H1 (cell line): ENCODE data around the gene FMNL2. TPM values are rescaled to one million over a fixed set of nuclear protein-coding genes. Genes with fewer than 3 reads are reported as not detected.

ENCODE experiments used
- CTCF ChIA-PET: fragments of 300-600 bp; sonication (Branson Sonifier 250); formaldehyde crosslinking; loops from one replicate; lab custom pipeline; 2021; ENCODE audit not compliant: partially characterized antibody; lab: Charles Lee
- POLR2A ChIA-PET: fragments of 300-600 bp; sonication (Branson Sonifier 250); formaldehyde crosslinking; loops from one replicate; lab custom pipeline; 2021; ENCODE audit warnings: inconsistent platforms; ENCODE audit not compliant: partially characterized antibody; lab: Charles Lee
- DNase-seq, 2 experiments: peaks; one replicate each; pipeline versions ENCODE4 v3.0.0 to v3.0.0-alpha.2; 2010 to 2022; ENCODE audit warnings: low spot score in 2 of 2, low read depth in 1 of 2, mixed read lengths in 1 of 2
- FAIRE-seq: peaks from 2 replicates; lab custom pipeline; 2011; peaks lifted over from hg19 to GRCh38; lab: Jason Lieb, UNC
- H2AFZ ChIP-seq: 2 replicates; pipeline ENCODE4 v1.8.1; 2012; ENCODE audit warnings: low read length, inconsistent platforms
- H2AK5ac ChIP-seq: 2 replicates; pipeline ENCODE4 v1.6.1; 2013; ENCODE audit warnings: low read depth, low read length
- H2BK120ac ChIP-seq: replicated peaks from 2 replicates; pipeline ENCODE3; 2013; ENCODE audit warnings: low read depth, low read length, inconsistent platforms
- H2BK12ac ChIP-seq: 2 replicates; pipeline ENCODE4 v1.6.1; 2013; ENCODE audit warnings: low read depth, low read length
- H2BK15ac ChIP-seq: 2 replicates; pipeline ENCODE4 v1.6.1; 2013; ENCODE audit warnings: low read length
- H2BK20ac ChIP-seq: 2 replicates; pipeline ENCODE4 v1.6.1; 2013; ENCODE audit warnings: low read length
- H2BK5ac ChIP-seq: 2 replicates; pipeline ENCODE4 v1.6.1; 2013; ENCODE audit warnings: low read depth, low read length
- H3K14ac ChIP-seq: 2 replicates; pipeline ENCODE4 v1.6.1; 2013; ENCODE audit warnings: inconsistent platforms; ENCODE audit not compliant: insufficient read length
- H3K18ac ChIP-seq: 2 replicates; pipeline ENCODE4 v1.6.1; 2013; ENCODE audit warnings: low read length; ENCODE audit errors: extremely low read depth
- H3K23ac ChIP-seq: 2 replicates; pipeline ENCODE4 v1.6.1; 2013; ENCODE audit warnings: inconsistent platforms; ENCODE audit not compliant: insufficient read length
- H3K23me2 ChIP-seq: 2 replicates; pipeline ENCODE4 v1.6.1; 2013; ENCODE audit warnings: low read depth, low read length
- H3K27ac ChIP-seq: 2 replicates; pipeline ENCODE4 v1.6.1; 2011; ENCODE audit warnings: low read depth, low read length, inconsistent platforms
- H3K27me3 ChIP-seq, 4 experiments: replicated peaks in 1 of 4; 1 replicate in 1 of 4; 2 replicates in 3 of 4; pipeline versions ENCODE4 v1.6.1 to v1.8.1; 2011 to 2013; ENCODE audit warnings: low read length in 3 of 4, mild to moderate bottlenecking in 3 of 4, inconsistent platforms in 2 of 4, mixed read lengths in 2 of 4, moderate library complexity in 1 of 4; ENCODE audit not compliant: control insufficient read depth in 3 of 4, insufficient read depth in 3 of 4; ENCODE audit errors: extremely low read depth in 1 of 4
- H3K36me3 ChIP-seq, 4 experiments: 2 replicates each; pipeline versions ENCODE4 v1.6.1 to v1.8.1; 2011 to 2013; ENCODE audit warnings: mild to moderate bottlenecking in 4 of 4, low read length in 3 of 4, moderate library complexity in 2 of 4, control low read depth in 1 of 4, inconsistent platforms in 1 of 4; ENCODE audit not compliant: insufficient read depth in 4 of 4, control insufficient read depth in 2 of 4
- H3K4ac ChIP-seq: replicated peaks from 2 replicates; pipeline ENCODE3; 2013; ENCODE audit warnings: low read length, low read depth, mixed read lengths, inconsistent platforms; ENCODE audit not compliant: insufficient read length
- H3K4me1 ChIP-seq, 4 experiments: replicated peaks in 1 of 4; 1 replicate in 1 of 4; 2 replicates in 3 of 4; pipeline versions ENCODE4 v1.6.1 to v1.8.1; 2011 to 2013; ENCODE audit warnings: low read length in 3 of 4, inconsistent platforms in 2 of 4, mixed read lengths in 1 of 4; ENCODE audit not compliant: insufficient read depth in 4 of 4, control insufficient read depth in 3 of 4
- H3K4me2 ChIP-seq, 2 experiments: 2 replicates each; pipeline versions ENCODE4 v1.6.1 to v1.8.1; 2011 to 2013; ENCODE audit warnings: low read depth in 2 of 2, low read length in 2 of 2, control low read depth in 1 of 2, inconsistent platforms in 1 of 2, mild to moderate bottlenecking in 1 of 2; ENCODE audit not compliant: insufficient read depth in 1 of 2
- H3K4me3 ChIP-seq, 4 experiments: fragments of 200-600, 300-600 bp in 1 of 4; sonication (generic), shearing (Covaris generic), sonication (Bioruptor Twin) in 1 of 4; 2 replicates each; pipeline versions ENCODE4 v1.5.1 to v1.8.1; 2011 to 2016; ENCODE audit warnings: low read length in 4 of 4, low read depth in 3 of 4, control low read depth in 2 of 4, inconsistent platforms in 2 of 4, mild to moderate bottlenecking in 2 of 4, mixed read lengths in 1 of 4, moderate library complexity in 1 of 4; ENCODE audit not compliant: insufficient read depth in 2 of 4; ENCODE audit errors: extremely low read depth in 1 of 4
- H3K56ac ChIP-seq: replicated peaks from 2 replicates; pipeline ENCODE3; 2013; ENCODE audit warnings: low read depth, mild to moderate bottlenecking, mixed read lengths, low read length, inconsistent platforms; ENCODE audit not compliant: insufficient read length
- H3K79me1 ChIP-seq: 2 replicates; pipeline ENCODE4 v1.6.1; 2013; ENCODE audit warnings: low read depth, low read length, control low read depth
- H3K79me2 ChIP-seq, 2 experiments: 2 replicates each; pipeline versions ENCODE4 v1.6.1 to v1.8.1; 2012 to 2013; ENCODE audit warnings: low read length in 2 of 2, mild to moderate bottlenecking in 2 of 2, inconsistent platforms in 1 of 2; ENCODE audit not compliant: insufficient read depth in 2 of 2, control insufficient read depth in 1 of 2
- H3K9ac ChIP-seq, 4 experiments: replicated peaks in 1 of 4; 1 replicate in 1 of 4; 2 replicates in 3 of 4; pipeline versions ENCODE4 v1.6.1 to v1.8.1; 2011 to 2013; ENCODE audit warnings: low read depth in 3 of 4, low read length in 3 of 4, control low read depth in 2 of 4, mild to moderate bottlenecking in 2 of 4, moderate library complexity in 2 of 4, inconsistent platforms in 1 of 4; ENCODE audit errors: extremely low read depth in 1 of 4
- H3K9me3 ChIP-seq, 2 experiments: 2 replicates each; pipeline versions ENCODE4 v1.6.1 to v1.8.1; 2012 to 2013; ENCODE audit warnings: mild to moderate bottlenecking in 2 of 2, moderate library complexity in 2 of 2, control low read depth in 1 of 2, inconsistent platforms in 1 of 2, low read depth in 1 of 2, low read length in 1 of 2, mixed read lengths in 1 of 2; ENCODE audit not compliant: insufficient read depth in 2 of 2
- H4K20me1 ChIP-seq, 2 experiments: replicated peaks in 1 of 2; 2 replicates each; pipeline versions ENCODE3 to v1.8.1; 2011 to 2013; ENCODE audit warnings: inconsistent platforms in 2 of 2, low read length in 2 of 2, mild to moderate bottlenecking in 1 of 2; ENCODE audit not compliant: insufficient read depth in 2 of 2, control insufficient read depth in 1 of 2
- H4K5ac ChIP-seq: 2 replicates; pipeline ENCODE4 v1.6.1; 2013; ENCODE audit warnings: low read length, low read depth, mixed read lengths, inconsistent platforms; ENCODE audit not compliant: insufficient read length
- H4K8ac ChIP-seq: 2 replicates; pipeline ENCODE4 v1.8.0; 2013; ENCODE audit warnings: mild to moderate bottlenecking, moderate library complexity, low read length, inconsistent platforms; ENCODE audit not compliant: insufficient read depth; ENCODE audit errors: extremely low read depth
- H4K91ac ChIP-seq: replicated peaks from 2 replicates; pipeline ENCODE3; 2013; ENCODE audit warnings: low read length, mixed read lengths, inconsistent platforms; ENCODE audit not compliant: insufficient read length
- FOSL1 ChIP-seq: IDR thresholded peaks from 2 replicates; pipeline ENCODE4 v1.6.1; 2011; ENCODE audit warnings: mild to moderate bottlenecking, low read depth, low read length, moderate library complexity; ENCODE audit not compliant: insufficient read depth
- GABPA ChIP-seq: IDR thresholded peaks from 2 replicates; pipeline ENCODE4 v1.6.1; 2011; ENCODE audit warnings: mild to moderate bottlenecking, low read length, moderate library complexity, borderline replicate concordance; ENCODE audit not compliant: insufficient read depth
- ZNF274 ChIP-seq: IDR thresholded peaks from 2 replicates; pipeline ENCODE4 v1.7.0; 2012; ENCODE audit warnings: low read length, borderline replicate concordance; ENCODE audit errors: extremely low read depth
- WGBS, 2 experiments: shearing (Covaris generic) in 1 of 2; methylation state at CpG; one replicate each; pipeline versions ENCODE4 v1.1.6 to v1.1.7; 2013 to 2015; ENCODE audit warnings: low lambda C conversion rate in 2 of 2, mixed read lengths in 2 of 2, inconsistent platforms in 1 of 2, low coverage in 1 of 2, missing lambda C conversion rate in 1 of 2; ENCODE audit not compliant: insufficient replicate concordance in 2 of 2, insufficient coverage in 1 of 2, insufficient read length in 1 of 2; ENCODE audit errors: extremely low coverage in 1 of 2, missing lambda C conversion rate in 1 of 2; 5-methylcytosine and 5-hydroxymethylcytosine counted together
- polyA plus RNA-seq, 7 experiments: library from polyadenylated mRNA; depleted of rRNA in 3 of 7; stranded (reverse) in 5 of 7; unstranded in 2 of 7; fragments of >200 nt in 5 of 7; fragments of 200-250 nt in 2 of 7; gene quantifications; 1 replicate in 5 of 7; 2 replicates in 1 of 7; 4 replicates in 1 of 7; pipeline versions ENCODE4 v1.2.1 to v1.2.3, GENCODE V29; 2011 to 2013; ENCODE audit warnings: missing spikeins in 2 of 7, mixed read lengths in 2 of 7
- total RNA-seq: library from RNA; stranded (reverse); fragmentation: NEBNext Ultra II Directional; extraction: Animal tissue kit (Norgen Biotek cat#: 25700); gene quantifications from 2 replicates; pipeline ENCODE4 v1.2.1, GENCODE V29; 2021
- TF ChIP-seq, protein P1 (sequence below): IDR thresholded peaks from 2 replicates; pipeline ENCODE4 v1.6.1; 2012; ENCODE audit warnings: low read length, inconsistent platforms
- TF ChIP-seq, protein P2 (sequence below): IDR thresholded peaks from 2 replicates; pipeline ENCODE4 v1.6.1; 2012; ENCODE audit warnings: inconsistent platforms

The FMNL2 gene
- total and polyA plus RNA-seq, 2 of the 8 experiments (the other 6 are each of a cell fraction or from before 2014, with no cell fraction given), result 15.5 to 45.1 TPM

DNA sequence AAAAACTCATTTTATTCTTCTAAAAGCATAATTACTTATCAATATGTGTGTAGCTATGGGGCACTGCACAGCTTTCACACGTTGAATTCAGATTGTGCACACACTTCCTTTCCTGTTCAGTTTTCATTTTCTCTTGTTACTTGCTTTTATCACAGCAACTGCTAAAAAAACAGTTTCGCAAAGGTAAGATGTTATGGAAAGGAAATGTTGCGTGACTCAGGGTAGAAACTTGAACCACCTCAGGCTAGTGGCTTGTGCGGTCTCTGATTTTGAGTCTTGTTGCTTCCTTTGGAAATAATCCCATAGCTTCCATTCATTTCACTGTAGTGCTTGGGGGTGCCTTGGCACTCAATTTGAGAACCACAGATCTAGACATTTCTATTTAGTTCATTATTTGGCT, 171.9 kb downstream of the FMNL2 start:
- no peaks in the 10 kb centered on the region for H3K27me3 ChIP-seq
- peaks cover 8 to 76% of the 10 kb centered on the region in 2 experiments for H3K79me2 ChIP-seq
- H3K27ac ChIP-seq, result no peak overlapping the region
- peaks cover 4% of the 10 kb centered on the region for H3K79me1 ChIP-seq
- no peak overlapping the region for H3K56ac ChIP-seq
- no peak overlapping the region for H2AK5ac ChIP-seq
- H3K9ac ChIP-seq, result no peak overlapping the region
- H3K23ac ChIP-seq, result no peak overlapping the region
- 94% methylated on average over 4 of the region's 4 CpGs; no CpG with 5 or more reads in 1 of the 2 experiments for WGBS, 2 experiments
- CTCF ChIA-PET, result interaction anchor here (0.9 kb wide), 1 partner anchor 70 kb away, joined by 4 read pairs; no protein-coding TSS in a partner anchor
- no peak overlapping the region for H2BK120ac ChIP-seq
- no peak overlapping the region for H2BK20ac ChIP-seq
- FAIRE-seq (no peak), DNase-seq (no peak)
- no peak overlapping the region for H3K4ac ChIP-seq
- H3K18ac ChIP-seq, result no peak overlapping the region
- H3K4me2 ChIP-seq, result no peak overlapping the region
- no peak overlapping the region for H2BK12ac ChIP-seq
- no peak overlapping the region for H4K91ac ChIP-seq
- no peak overlapping the region for H4K5ac ChIP-seq
- H2BK15ac ChIP-seq, result no peak overlapping the region
- H4K8ac ChIP-seq, result no peak overlapping the region
- no peaks in the 10 kb centered on the region for H3K9me3 ChIP-seq
- H2BK5ac ChIP-seq, result no peak overlapping the region
- no peak overlapping the region for H3K14ac ChIP-seq
- no peak overlapping the region for H2AFZ ChIP-seq
- no peaks in the 10 kb centered on the region; the same call in 1 of the 2 replicates for H3K23me2 ChIP-seq
- H3K36me3 ChIP-seq, result no peaks in the 10 kb centered on the region
- H4K20me1 ChIP-seq, result no peaks in the 10 kb centered on the region
- TF ChIP-seq, protein P1, sequence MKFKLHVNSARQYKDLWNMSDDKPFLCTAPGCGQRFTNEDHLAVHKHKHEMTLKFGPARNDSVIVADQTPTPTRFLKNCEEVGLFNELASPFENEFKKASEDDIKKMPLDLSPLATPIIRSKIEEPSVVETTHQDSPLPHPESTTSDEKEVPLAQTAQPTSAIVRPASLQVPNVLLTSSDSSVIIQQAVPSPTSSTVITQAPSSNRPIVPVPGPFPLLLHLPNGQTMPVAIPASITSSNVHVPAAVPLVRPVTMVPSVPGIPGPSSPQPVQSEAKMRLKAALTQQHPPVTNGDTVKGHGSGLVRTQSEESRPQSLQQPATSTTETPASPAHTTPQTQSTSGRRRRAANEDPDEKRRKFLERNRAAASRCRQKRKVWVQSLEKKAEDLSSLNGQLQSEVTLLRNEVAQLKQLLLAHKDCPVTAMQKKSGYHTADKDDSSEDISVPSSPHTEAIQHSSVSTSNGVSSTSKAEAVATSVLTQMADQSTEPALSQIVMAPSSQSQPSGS, result no peak
- TF ChIP-seq, protein P2, sequence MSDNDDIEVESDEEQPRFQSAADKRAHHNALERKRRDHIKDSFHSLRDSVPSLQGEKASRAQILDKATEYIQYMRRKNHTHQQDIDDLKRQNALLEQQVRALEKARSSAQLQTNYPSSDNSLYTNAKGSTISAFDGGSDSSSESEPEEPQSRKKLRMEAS, result no peak
- TF ChIP-seq GABPA (no peak), FOSL1 (no peak), ZNF274 (no peak)
- TF ChIP-seq, all 59 proteins: peak for 0
- POLR2A ChIA-PET, result no interaction called here
- H3K4me1 ChIP-seq, result peaks cover 0 to 2% (median 0%) of the 10 kb centered on the region in 4 experiments; a peak in 1 of 7 replicates
- H3K4me3 ChIP-seq, result no peak overlapping the region
